HepG2 (cell line): ENCODE results near the gene C2CD4A. TPM values are rescaled to one million over a fixed set of nuclear protein-coding genes. Genes with fewer than 3 reads are reported as not detected.

Source experiments
- ATAC-seq: fragments of 200-7000 bp; cut with Tn5 transposase; 3 replicates; pipeline ENCODE4 v1.9.1; 2020; ENCODE audit warnings: mild to moderate bottlenecking, moderate library complexity
- BruUV-seq: library from RNA; stranded (reverse); fragments of 400-500 nt; replicated peaks from 2 replicates; lab custom pipeline; 2021; lab: Mats Ljungman, UMichigan
- CTCF ChIA-PET: fragments of 300-600 bp; formaldehyde crosslinking; extraction: SDS; loops from one replicate; lab custom pipeline; 2021; ENCODE audit warnings: low total read pairs, inconsistent platforms, low intra/inter-chr PET ratio; lab: Yijun Ruan, JAX
- POLR2A ChIA-PET: fragments of 350-600 bp; sonication (Branson Sonifier 250); formaldehyde crosslinking; loops from one replicate; lab custom pipeline; 2020; ENCODE audit warnings: antibody characterized with exemption, inconsistent platforms; lab: Yijun Ruan, JAX
- DNase-seq: peaks from one replicate; pipeline ENCODE4 v3.0.0-alpha.2; 2015; ENCODE audit warnings: low spot score
- FAIRE-seq: peaks from 3 replicates; lab custom pipeline; 2011; peaks lifted over from hg19 to GRCh38; lab: Jason Lieb, UNC
- H2AFZ ChIP-seq: one replicate; pipeline ENCODE4 v1.6.1; 2011; ENCODE audit warnings: low read length, inconsistent platforms
- H3K27ac ChIP-seq: fragments of 300-600 bp; 3 replicates; pipeline ENCODE4 v1.8.0; 2011; ENCODE audit warnings: mixed run types, mild to moderate bottlenecking, mixed read lengths, low read length, inconsistent platforms; ENCODE audit not compliant: insufficient read depth; ENCODE audit errors: extremely low read length
- H3K27me3 ChIP-seq, 2 experiments: fragments of 200-600 bp in 1 of 2; 2 replicates in 1 of 2; 3 replicates in 1 of 2; pipeline versions ENCODE4 v1.6.0 to v1.8.0; 2011; ENCODE audit warnings: low read length in 2 of 2, mild to moderate bottlenecking in 2 of 2, moderate library complexity in 2 of 2, inconsistent platforms in 1 of 2; ENCODE audit not compliant: insufficient read depth in 2 of 2, control insufficient read depth in 1 of 2
- H3K36me3 ChIP-seq, 2 experiments: fragments of 200-600 bp in 1 of 2; replicated peaks in 1 of 2; 2 replicates in 1 of 2; 3 replicates in 1 of 2; pipeline versions ENCODE4 v1.5.1 to v1.8.0; 2011; ENCODE audit warnings: low read length in 2 of 2, inconsistent platforms in 1 of 2; ENCODE audit not compliant: insufficient read depth in 2 of 2, control insufficient read depth in 1 of 2
- H3K4me1 ChIP-seq: 2 replicates; pipeline ENCODE4 v1.5.1; 2012; ENCODE audit warnings: low read length, inconsistent platforms; ENCODE audit not compliant: insufficient read depth
- H3K4me2 ChIP-seq: 2 replicates; pipeline ENCODE4 v1.6.0; 2011; ENCODE audit warnings: low read depth, low read length, inconsistent platforms
- H3K4me3 ChIP-seq, 3 experiments: fragments of 200-600 bp in 1 of 3; sonication (generic), shearing (Covaris generic) in 1 of 3; replicated peaks in 1 of 3; 2 replicates each; pipeline ENCODE4 v1.5.1; 2011 to 2016; ENCODE audit warnings: low read length in 3 of 3, inconsistent platforms in 2 of 3, low read depth in 2 of 3, mild to moderate bottlenecking in 2 of 3, control low read depth in 1 of 3, mixed read lengths in 1 of 3; ENCODE audit not compliant: insufficient read depth in 1 of 3
- H3K79me2 ChIP-seq: one replicate; pipeline ENCODE4 v1.6.1; 2011; ENCODE audit warnings: low read length, inconsistent platforms; ENCODE audit not compliant: insufficient read depth
- H3K9ac ChIP-seq: 2 replicates; pipeline ENCODE4 v1.6.0; 2011; ENCODE audit warnings: mild to moderate bottlenecking, low read depth, low read length, inconsistent platforms; ENCODE audit not compliant: insufficient read depth
- H3K9me3 ChIP-seq: 2 replicates; pipeline ENCODE4 v1.5.1; 2012; ENCODE audit warnings: mild to moderate bottlenecking, low read length
- H4K20me1 ChIP-seq: 2 replicates; pipeline ENCODE4 v1.6.0; 2011; ENCODE audit warnings: inconsistent platforms, mild to moderate bottlenecking, low read length, moderate library complexity; ENCODE audit not compliant: insufficient read depth
- AGO1 ChIP-seq: fragments of 200-400 bp; formaldehyde crosslinking; IDR thresholded peaks from 2 replicates; pipeline ENCODE4 v1.6.1; 2017; ENCODE audit warnings: mild to moderate bottlenecking, low read depth, low read length, moderate library complexity; ENCODE audit not compliant: poor library complexity, severe bottlenecking
- AHDC1 ChIP-seq: sonication (generic); formaldehyde crosslinking; IDR thresholded peaks from 2 replicates; pipeline ENCODE4 v1.5.1; 2020; ENCODE audit warnings: mild to moderate bottlenecking, missing genetic modification reagents, borderline replicate concordance
- ATF1 ChIP-seq: IDR thresholded peaks from 2 replicates; pipeline ENCODE4 v1.6.1; 2016; ENCODE audit warnings: mild to moderate bottlenecking, control low read depth
- FOXA3 ChIP-seq: IDR thresholded peaks from 2 replicates; pipeline ENCODE4 v1.6.1; 2016; ENCODE audit warnings: missing genetic modification reagents, missing compliant biosample characterization
- HMG20A ChIP-seq: IDR thresholded peaks from 2 replicates; pipeline ENCODE4 v1.6.1; 2016; ENCODE audit warnings: borderline replicate concordance
- KAT8 ChIP-seq: IDR thresholded peaks from 2 replicates; pipeline ENCODE4 v1.6.1; 2016; ENCODE audit warnings: missing genetic modification reagents, missing compliant biosample characterization
- NBN ChIP-seq: fragments of 450-650 bp; conservative IDR thresholded peaks from 2 replicates; pipeline ENCODE4 v1.6.1; 2017
- RBM22 ChIP-seq: fragments of 200-400 bp; formaldehyde crosslinking; optimal IDR thresholded peaks from 2 replicates; pipeline ENCODE3; 2017; ENCODE audit warnings: mild to moderate bottlenecking, low read length, moderate library complexity
- SAP130 ChIP-seq: IDR thresholded peaks from 2 replicates; pipeline ENCODE4 v1.6.1; 2016; ENCODE audit warnings: low read depth
- TCF12 ChIP-seq, 2 experiments: fragments of 450-650 bp in 1 of 2; sonication (generic) in 1 of 2; formaldehyde crosslinking in 1 of 2; IDR thresholded peaks; 2 replicates each; pipeline versions ENCODE4 v1.6.1 to v1.8.0; 2017 to 2022; ENCODE audit warnings: antibody characterized with exemption in 1 of 2, mild to moderate bottlenecking in 1 of 2, missing genetic modification reagents in 1 of 2, moderate library complexity in 1 of 2
- ZNF253 ChIP-seq: sonication (generic); formaldehyde crosslinking; IDR thresholded peaks from 2 replicates; pipeline ENCODE4 v1.8.0; 2022; ENCODE audit warnings: mild to moderate bottlenecking, missing genetic modification reagents, borderline replicate concordance
- ZSCAN30 ChIP-seq: sonication (generic); formaldehyde crosslinking; IDR thresholded peaks from 2 replicates; pipeline ENCODE4 v1.5.0; 2020; ENCODE audit warnings: mild to moderate bottlenecking, missing genetic modification reagents
- WGBS: methylation state at CpG from one replicate; pipeline ENCODE4 v1.1.6; 2017; ENCODE audit warnings: low lambda C conversion rate; 5-methylcytosine and 5-hydroxymethylcytosine counted together
- in situ Hi-C: cut with HindIII; loops from 2 replicates; pipeline ENCODE4 v1.10.0; 2017; ENCODE audit warnings: low pct_unique_long_range_greater_than_20kb; ENCODE audit not compliant: extremely low pct_ligation_motif_present
- intact Hi-C: fragments of 100-400 bp; cut with micrococcal nuclease; formaldehyde crosslinking; loops from one replicate; pipeline ENCODE4 v1.10.0; 2022; ENCODE audit not compliant: unreplicated experiment
- polyA plus RNA-seq, 8 experiments: library from polyadenylated mRNA; depleted of rRNA in 3 of 8; stranded (reverse) in 7 of 8; unstranded in 1 of 8; fragments of >200 nt; fragmentation: Illumina TruSeq in 4 of 8; extraction: Trizol in 4 of 8; gene quantifications; 2 replicates each; pipeline versions ENCODE4 v1.2.1 to v1.2.3, GENCODE V29; 2011 to 2016; ENCODE audit warnings: low read depth in 4 of 8, missing spikeins in 1 of 8, mixed read lengths in 1 of 8; ENCODE audit not compliant: insufficient read depth in 1 of 8
- total RNA-seq, 5 experiments: library from RNA; depleted of rRNA; stranded (reverse); fragments of >200 nt; fragmentation: Illumina TruSeq; extraction: Trizol; gene quantifications; 2 replicates each; pipeline ENCODE4 v1.2.3, GENCODE V29; 2016; ENCODE audit warnings: low read depth in 1 of 5
- TF ChIP-seq, protein P1 (sequence below): IDR thresholded peaks from 2 replicates; pipeline ENCODE4 v1.4.0; 2020; ENCODE audit warnings: mild to moderate bottlenecking, missing genetic modification reagents

C2CD4A gene
- total and polyA plus RNA-seq, 2 of the 13 experiments (the other 11 are each of a cell fraction or from before 2014, with no cell fraction given), result 0.20 TPM; not detected in 1

DNA sequence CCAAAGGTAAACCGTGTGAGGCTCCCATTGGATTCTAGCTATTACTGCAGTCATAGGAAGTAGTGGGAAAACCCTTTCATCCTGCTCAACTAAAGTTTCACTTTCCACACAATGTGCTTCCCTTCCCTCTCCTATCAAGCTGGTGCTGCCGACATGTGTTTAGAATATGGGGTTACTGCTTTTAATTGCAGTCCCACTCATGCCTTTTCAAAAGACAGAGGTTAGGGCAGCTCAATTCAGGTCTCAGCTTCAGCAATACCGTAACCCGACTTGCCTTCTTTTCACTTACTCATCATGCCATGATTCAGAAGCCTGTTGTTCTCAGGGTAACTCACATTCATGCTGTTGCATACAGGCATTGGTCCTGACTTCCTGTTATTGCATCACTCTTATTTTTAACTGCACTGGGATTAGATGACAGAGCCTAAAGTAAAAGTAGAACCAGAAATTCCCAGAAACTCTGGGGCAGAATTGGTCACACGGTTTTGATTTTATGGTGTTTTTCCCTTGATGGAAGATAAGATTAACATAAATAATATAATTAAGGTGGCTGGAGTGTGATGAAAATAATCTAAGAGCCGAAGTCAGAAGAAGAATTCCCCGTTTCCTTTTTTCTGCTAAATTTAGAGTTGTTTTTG, 52.6 kb downstream of the C2CD4A start:
- in situ Hi-C loops (no loop called here), intact Hi-C loops (no loop called here)
- CTCF ChIA-PET, result no interaction called here
- peak overlapping the region; percentile 66 for H3K4me2 ChIP-seq
- H3K79me2 ChIP-seq, result no peaks in the 10 kb centered on the region
- H3K9ac ChIP-seq, result peak overlapping the region; percentile 37; the same call in 1 of the 2 replicates
- FAIRE-seq, result no peak
- peaks cover 0 to 7% of the 10 kb centered on the region in 2 experiments; a peak in 2 of 5 replicates for H3K27me3 ChIP-seq
- no peak overlapping the region for H3K27ac ChIP-seq
- peaks cover 24% of the 10 kb centered on the region for H3K4me1 ChIP-seq
- peak; percentile 51 for DNase-seq
- peak overlapping the region; percentile 79 for H2AFZ ChIP-seq
- ATAC-seq, result peak; percentile 60; the same call in 2 of the 3 replicates
- no TSS peak for BruUV-seq
- 15% methylated on average over 7 of the region's 7 CpGs for WGBS
- no peaks in the 10 kb centered on the region for H3K9me3 ChIP-seq
- no peaks in the 10 kb centered on the region for H4K20me1 ChIP-seq
- peak overlapping the region in 2 of 3 experiments; percentile 4 to 32; a peak in 1 of 6 replicates for H3K4me3 ChIP-seq
- POLR2A ChIA-PET, result no interaction called here
- H3K36me3 ChIP-seq, result no peaks in the 10 kb centered on the region
- TF ChIP-seq AGO1 (no peak), SAP130 (CRISPR knock-in tag) (peak; percentile 45; the same call in 1 of the 2 replicates), ZSCAN30 (no peak), ATF1 (no peak), AHDC1 (peak; percentile 22; the same call in 1 of the 2 replicates), TCF12 (IDR thresholded peaks at IDR 0.05) (no peak), TCF12 (CRISPR knock-in tag; IDR thresholded peaks at IDR 0.05) (no peak), RBM22 (no peak), NBN (no peak), KAT8 (peak; percentile 40; the same call in 1 of the 2 replicates), HMG20A (CRISPR knock-in tag) (0 out of 2 replicates have a peak, but pooled peaks have one; percentile 19), FOXA3 (CRISPR knock-in tag) (peak; percentile 55), ZNF253 (no peak)
- TF ChIP-seq, protein P1, sequence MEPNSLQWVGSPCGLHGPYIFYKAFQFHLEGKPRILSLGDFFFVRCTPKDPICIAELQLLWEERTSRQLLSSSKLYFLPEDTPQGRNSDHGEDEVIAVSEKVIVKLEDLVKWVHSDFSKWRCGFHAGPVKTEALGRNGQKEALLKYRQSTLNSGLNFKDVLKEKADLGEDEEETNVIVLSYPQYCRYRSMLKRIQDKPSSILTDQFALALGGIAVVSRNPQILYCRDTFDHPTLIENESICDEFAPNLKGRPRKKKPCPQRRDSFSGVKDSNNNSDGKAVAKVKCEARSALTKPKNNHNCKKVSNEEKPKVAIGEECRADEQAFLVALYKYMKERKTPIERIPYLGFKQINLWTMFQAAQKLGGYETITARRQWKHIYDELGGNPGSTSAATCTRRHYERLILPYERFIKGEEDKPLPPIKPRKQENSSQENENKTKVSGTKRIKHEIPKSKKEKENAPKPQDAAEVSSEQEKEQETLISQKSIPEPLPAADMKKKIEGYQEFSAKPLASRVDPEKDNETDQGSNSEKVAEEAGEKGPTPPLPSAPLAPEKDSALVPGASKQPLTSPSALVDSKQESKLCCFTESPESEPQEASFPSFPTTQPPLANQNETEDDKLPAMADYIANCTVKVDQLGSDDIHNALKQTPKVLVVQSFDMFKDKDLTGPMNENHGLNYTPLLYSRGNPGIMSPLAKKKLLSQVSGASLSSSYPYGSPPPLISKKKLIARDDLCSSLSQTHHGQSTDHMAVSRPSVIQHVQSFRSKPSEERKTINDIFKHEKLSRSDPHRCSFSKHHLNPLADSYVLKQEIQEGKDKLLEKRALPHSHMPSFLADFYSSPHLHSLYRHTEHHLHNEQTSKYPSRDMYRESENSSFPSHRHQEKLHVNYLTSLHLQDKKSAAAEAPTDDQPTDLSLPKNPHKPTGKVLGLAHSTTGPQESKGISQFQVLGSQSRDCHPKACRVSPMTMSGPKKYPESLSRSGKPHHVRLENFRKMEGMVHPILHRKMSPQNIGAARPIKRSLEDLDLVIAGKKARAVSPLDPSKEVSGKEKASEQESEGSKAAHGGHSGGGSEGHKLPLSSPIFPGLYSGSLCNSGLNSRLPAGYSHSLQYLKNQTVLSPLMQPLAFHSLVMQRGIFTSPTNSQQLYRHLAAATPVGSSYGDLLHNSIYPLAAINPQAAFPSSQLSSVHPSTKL (CRISPR knock-in tag), result peak; percentile 59
